ENCODE data around the gene SLC2A1. TPM values are rescaled to one million over a fixed set of nuclear protein-coding genes. Genes with fewer than 3 reads are reported as not detected.

Gene SLC2A1
- total RNA-seq, 1 experiment from 2014 or later, result 327 TPM

- ChIA-PET CTCF (no interaction called here), POLR2A (ENCODE audit: unreplicated experiment) (no interaction called here)
- no peaks in the 10 kb centered on the region for H4K20me1 ChIP-seq (ENCODE audit: insufficient read depth)
- H3K27me3 ChIP-seq (ENCODE audit: insufficient read depth, low read depth), result no peaks in the 10 kb centered on the region
- H3K4me1 ChIP-seq (replicated peaks; ENCODE audit: insufficient read depth), result peaks cover 6% of the 10 kb centered on the region
- H3K9me3 ChIP-seq (ENCODE audit: insufficient read depth, low read depth), result no peaks in the 10 kb centered on the region
- no peaks in the 10 kb centered on the region; the same call in 1 of the 2 replicates for H3F3A ChIP-seq (ENCODE audit: insufficient read depth, low read depth)
- no TSS peak for BruUV-seq (replicated peaks)
- intact Hi-C loops (cut with micrococcal nuclease; ENCODE audit: unreplicated experiment), result no loop called here
- no peak for DNase-seq
- no peak for TF ChIP-seq CTCF (conservative IDR thresholded peaks at IDR 0.05)
- no peak for TF ChIP-seq EZH2 (IDR thresholded peaks at IDR 0.05; ENCODE audit: low read depth)
- no peaks in the 10 kb centered on the region for H3K36me3 ChIP-seq (ENCODE audit: low read depth)
- no peak overlapping the region for H3K4me2 ChIP-seq
- H3K9me2 ChIP-seq (ENCODE audit: insufficient read depth), result no peaks in the 10 kb centered on the region
- no peak overlapping the region for H2AFZ ChIP-seq
- no peaks in the 10 kb centered on the region for H3K79me2 ChIP-seq (ENCODE audit: low read depth)
- H3K27ac ChIP-seq, result no peak overlapping the region
- no peak overlapping the region for H3K4me3 ChIP-seq
Observed at GRCh38 chr1:43005460-43006361, 47.0 kb upstream of the SLC2A1 start.

DNA sequence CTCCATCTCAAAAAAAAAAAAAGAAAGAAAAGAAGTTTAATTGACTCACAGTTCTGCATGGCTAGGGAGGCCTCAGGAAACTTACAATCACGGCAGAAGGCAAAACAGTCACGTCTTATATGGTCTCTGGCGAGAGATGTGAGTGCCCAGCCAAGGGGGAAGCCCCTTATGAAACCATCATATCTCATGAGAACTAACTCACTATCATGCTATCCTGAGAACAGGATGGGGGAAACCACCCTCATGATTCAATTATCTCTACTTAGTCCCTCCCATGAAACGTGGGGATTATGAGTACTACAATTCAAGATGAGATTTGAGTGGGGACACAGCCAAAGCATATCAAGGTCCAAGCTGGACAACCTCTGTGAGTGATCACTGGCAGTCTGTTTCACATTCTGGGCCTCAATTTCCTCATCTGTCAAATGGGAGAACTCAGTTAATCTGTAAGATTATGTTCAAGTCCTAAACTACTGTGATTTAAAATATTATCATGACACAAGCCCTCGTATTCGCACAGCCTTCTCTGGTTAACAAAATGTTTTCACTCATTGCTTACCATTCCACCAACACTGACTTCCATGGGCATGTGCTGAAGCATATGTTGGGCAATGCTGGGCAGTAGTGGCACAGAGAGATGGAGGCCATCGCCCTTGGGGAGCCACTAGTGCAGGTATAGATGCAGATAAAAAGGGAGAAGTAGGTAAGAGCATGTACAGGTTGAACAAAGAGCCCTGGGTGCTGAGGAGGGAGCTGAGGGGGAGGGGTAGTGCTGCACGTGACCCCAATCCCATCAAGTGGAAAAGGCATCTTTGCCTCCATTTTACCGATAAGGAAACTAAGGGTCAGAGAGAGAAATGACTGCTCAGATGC, 46.2 kb upstream of the SLC2A1 start:
- CTCF ChIA-PET, result no interaction called here

More for the DNA sequence above, 46.2 kb upstream of the SLC2A1 start:
- Histone ChIP-seq H3K27me3 (ENCODE audit: insufficient read depth, low read depth) (no peaks in the 10 kb centered on the region), H3K9me3 (ENCODE audit: insufficient read depth, low read depth) (no peaks in the 10 kb centered on the region), H3K36me3 (ENCODE audit: low read depth) (no peaks in the 10 kb centered on the region), H3K4me3 (no peak overlapping the region), H3K79me2 (ENCODE audit: low read depth) (no peaks in the 10 kb centered on the region), H3K27ac (no peak overlapping the region), H3K4me2 (no peak overlapping the region), H3K9me2 (ENCODE audit: insufficient read depth) (no peaks in the 10 kb centered on the region), H3K4me1 (replicated peaks; ENCODE audit: insufficient read depth) (peaks cover 6% of the 10 kb centered on the region), H3F3A (ENCODE audit: insufficient read depth, low read depth) (no peaks in the 10 kb centered on the region; the same call in 1 of the 2 replicates), H2AFZ (no peak overlapping the region), H4K20me1 (ENCODE audit: insufficient read depth) (no peaks in the 10 kb centered on the region)
- intact Hi-C loops (cut with micrococcal nuclease; ENCODE audit: unreplicated experiment), result no loop called here
- TF ChIP-seq EZH2 (IDR thresholded peaks at IDR 0.05; ENCODE audit: low read depth) (no peak), CTCF (conservative IDR thresholded peaks at IDR 0.05) (no peak)
- BruUV-seq (replicated peaks), result no TSS peak
- POLR2A ChIA-PET (ENCODE audit: unreplicated experiment), result no interaction called here
- DNase-seq, result no peak

Measured in PC-9 (cell line).